ENCODE measurements around the gene DYNLT5. TPM values are rescaled to one million over a fixed set of nuclear protein-coding genes. Genes with fewer than 3 reads are reported as not detected.

The DYNLT5 gene
- total RNA-seq, 1 donor from 2014 or later = 0.60 TPM

GRCh38 chr1:66737836-66738235, 14.4 kb upstream of the DYNLT5 start:
- TF ChIP-seq CTCF (IDR thresholded peaks at IDR 0.05; ENCODE audit: unreplicated experiment) = no peak
- no peaks in the 10 kb centered on the region for H3K4me1 Mint-ChIP-seq (ENCODE audit: low read depth)
- no peak overlapping the region for H3K27ac Mint-ChIP-seq
- no peak overlapping the region for H3K4me3 Mint-ChIP-seq (ENCODE audit: low read depth)
- DNase-seq (ENCODE audit: low spot score, unreplicated experiment) = no peak
- no peaks in the 10 kb centered on the region for H3K27me3 Mint-ChIP-seq
- H3K9me3 Mint-ChIP-seq (ENCODE audit: low read depth) = no peaks in the 10 kb centered on the region
- H3K36me3 Mint-ChIP-seq (ENCODE audit: insufficient read depth) = peaks cover 2% of the 10 kb centered on the region

GRCh38 chr1:66739401-66740157, 12.7 kb upstream of the DYNLT5 start:
- Mint-ChIP-seq H3K4me1 (ENCODE audit: low read depth) (no peaks in the 10 kb centered on the region), H3K27ac (no peak overlapping the region), H3K4me3 (ENCODE audit: low read depth) (no peak overlapping the region), H3K9me3 (ENCODE audit: low read depth) (no peaks in the 10 kb centered on the region), H3K27me3 (no peaks in the 10 kb centered on the region), H3K36me3 (ENCODE audit: insufficient read depth) (peaks cover 2% of the 10 kb centered on the region)
- TF ChIP-seq CTCF (IDR thresholded peaks at IDR 0.05; ENCODE audit: unreplicated experiment) = no peak
- DNase-seq (ENCODE audit: low spot score, unreplicated experiment) = no peak

GRCh38 chr1:66745451-66745850, 6.8 kb upstream of the DYNLT5 start:
- H3K36me3 Mint-ChIP-seq (ENCODE audit: insufficient read depth) = peaks cover 2% of the 10 kb centered on the region
- H3K27ac Mint-ChIP-seq = no peak overlapping the region
- H3K9me3 Mint-ChIP-seq (ENCODE audit: low read depth) = no peaks in the 10 kb centered on the region
- H3K27me3 Mint-ChIP-seq = peaks cover 3% of the 10 kb centered on the region
- DNase-seq (ENCODE audit: low spot score, unreplicated experiment) = no peak
- TF ChIP-seq CTCF (IDR thresholded peaks at IDR 0.05; ENCODE audit: unreplicated experiment) = no peak
- H3K4me3 Mint-ChIP-seq (ENCODE audit: low read depth) = no peak overlapping the region
- H3K4me1 Mint-ChIP-seq (ENCODE audit: low read depth) = no peaks in the 10 kb centered on the region

GRCh38 chr1:66747501-66747900, 4.8 kb upstream of the DYNLT5 start:
- H3K9me3 Mint-ChIP-seq (ENCODE audit: low read depth) = no peaks in the 10 kb centered on the region
- H3K27me3 Mint-ChIP-seq = peaks cover 15% of the 10 kb centered on the region
- H3K27ac Mint-ChIP-seq = no peak overlapping the region
- H3K4me3 Mint-ChIP-seq (ENCODE audit: low read depth) = no peak overlapping the region
- H3K36me3 Mint-ChIP-seq (ENCODE audit: insufficient read depth) = no peaks in the 10 kb centered on the region
- no peak for TF ChIP-seq CTCF (IDR thresholded peaks at IDR 0.05; ENCODE audit: unreplicated experiment)
- peaks cover under 1% of the 10 kb centered on the region for H3K4me1 Mint-ChIP-seq (ENCODE audit: low read depth)
- no peak for DNase-seq (ENCODE audit: low spot score, unreplicated experiment)

- no peaks in the 10 kb centered on the region for H3K9me3 Mint-ChIP-seq (ENCODE audit: low read depth)
- TF ChIP-seq CTCF (IDR thresholded peaks at IDR 0.05; ENCODE audit: unreplicated experiment) = no peak
- H3K27ac Mint-ChIP-seq = no peak overlapping the region
- peaks cover 25% of the 10 kb centered on the region for H3K27me3 Mint-ChIP-seq
- DNase-seq (ENCODE audit: low spot score, unreplicated experiment) = no peak
- H3K4me1 Mint-ChIP-seq (ENCODE audit: low read depth) = peaks cover 5% of the 10 kb centered on the region
- H3K36me3 Mint-ChIP-seq (ENCODE audit: insufficient read depth) = no peaks in the 10 kb centered on the region
- no peak overlapping the region for H3K4me3 Mint-ChIP-seq (ENCODE audit: low read depth)
Observed at GRCh38 chr1:66750577-66750976, 1.7 kb upstream of the DYNLT5 start.
